ENCODE results near the gene TNP2.

The TNP2 gene

DNA sequence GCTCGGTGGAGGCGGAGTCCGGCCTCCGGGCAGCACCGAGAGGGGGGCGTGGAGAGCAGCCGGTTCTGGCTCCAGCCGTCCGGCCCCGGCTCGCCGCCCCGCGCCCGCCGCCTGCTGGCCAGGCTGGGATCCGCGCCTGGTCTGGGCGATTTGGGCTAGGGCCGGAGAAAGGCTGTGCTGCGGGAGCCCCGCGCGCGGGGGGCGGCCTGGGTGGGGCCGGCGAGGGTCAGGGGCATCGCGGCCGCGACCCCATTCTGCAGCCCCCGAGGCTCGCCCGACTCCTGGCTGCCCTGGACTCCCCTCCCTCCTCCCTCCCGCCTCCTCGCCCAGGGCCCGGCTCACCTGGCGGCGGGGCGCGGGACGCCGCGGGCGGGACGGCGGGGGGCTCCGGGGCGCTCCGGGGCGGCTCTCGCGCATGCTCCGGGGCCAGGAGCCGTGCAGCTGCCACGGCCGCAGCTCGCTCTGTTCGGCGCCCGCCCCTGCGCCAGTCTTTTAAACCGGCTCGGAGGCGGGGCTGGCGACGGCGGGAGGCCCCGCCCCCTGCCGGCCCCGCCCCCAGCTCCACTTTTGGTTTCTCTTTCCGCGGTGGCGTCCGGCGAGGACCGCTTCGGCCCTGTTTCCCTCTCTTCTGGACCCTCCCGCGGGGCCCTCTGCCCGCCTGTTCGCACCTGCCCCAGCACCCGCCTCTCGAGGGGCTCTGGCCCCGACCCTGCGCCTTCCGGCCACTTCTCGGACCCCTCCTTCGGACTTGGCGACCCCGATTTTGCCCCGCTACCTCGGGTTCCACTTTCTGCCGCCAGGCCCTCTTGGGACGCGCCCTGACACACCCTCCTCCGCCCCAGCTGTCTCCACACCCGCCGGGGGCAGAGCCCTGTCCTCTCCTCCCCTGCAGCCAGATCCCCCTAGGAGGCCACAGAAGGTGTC, 13.1 kb downstream of the TNP2 start, which contains the start of gene SOCS1:
Gene SOCS1 (minus strand): TSS at position 468 of the 924 bp plus-strand sequence. CDS start 726 bp downstream, outside the sequence.
- DNase-seq, result peak; percentile 70 to 90 (median 84)

DNA sequence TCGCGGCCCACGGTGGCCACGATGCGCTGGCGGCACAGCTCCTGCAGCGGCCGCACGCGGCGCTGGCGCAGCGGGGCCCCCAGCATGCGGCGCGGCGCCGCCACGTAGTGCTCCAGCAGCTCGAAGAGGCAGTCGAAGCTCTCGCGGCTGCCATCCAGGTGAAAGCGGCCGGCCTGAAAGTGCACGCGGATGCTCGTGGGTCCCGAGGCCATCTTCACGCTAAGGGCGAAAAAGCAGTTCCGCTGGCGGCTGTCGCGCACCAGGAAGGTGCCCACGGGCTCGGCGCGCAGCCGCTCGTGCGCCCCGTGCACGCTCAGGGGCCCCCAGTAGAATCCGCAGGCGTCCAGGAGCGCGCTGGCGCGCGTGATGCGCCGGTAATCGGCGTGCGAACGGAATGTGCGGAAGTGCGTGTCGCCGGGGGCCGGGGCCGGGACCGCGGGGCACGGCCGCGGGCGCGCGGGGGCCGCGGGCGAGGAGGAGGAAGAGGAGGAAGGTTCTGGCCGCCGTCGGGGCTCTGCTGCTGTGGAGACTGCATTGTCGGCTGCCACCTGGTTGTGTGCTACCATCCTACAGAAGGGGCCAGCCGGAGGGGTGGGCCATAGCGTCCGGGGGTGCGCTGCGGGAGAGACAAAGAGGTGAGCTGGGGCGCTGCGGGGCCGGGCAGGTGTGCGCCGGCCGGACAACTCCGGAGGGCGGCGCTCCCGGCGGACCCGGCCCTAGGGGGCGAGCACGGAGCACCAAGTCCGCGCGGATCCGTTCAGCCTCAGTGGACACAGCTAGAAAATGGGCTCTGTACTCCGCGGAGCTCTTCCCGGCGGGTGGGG, 14.0 kb downstream of the TNP2 start:
- DNase-seq, result peak; percentile 56 to 85 (median 74)

DNA sequence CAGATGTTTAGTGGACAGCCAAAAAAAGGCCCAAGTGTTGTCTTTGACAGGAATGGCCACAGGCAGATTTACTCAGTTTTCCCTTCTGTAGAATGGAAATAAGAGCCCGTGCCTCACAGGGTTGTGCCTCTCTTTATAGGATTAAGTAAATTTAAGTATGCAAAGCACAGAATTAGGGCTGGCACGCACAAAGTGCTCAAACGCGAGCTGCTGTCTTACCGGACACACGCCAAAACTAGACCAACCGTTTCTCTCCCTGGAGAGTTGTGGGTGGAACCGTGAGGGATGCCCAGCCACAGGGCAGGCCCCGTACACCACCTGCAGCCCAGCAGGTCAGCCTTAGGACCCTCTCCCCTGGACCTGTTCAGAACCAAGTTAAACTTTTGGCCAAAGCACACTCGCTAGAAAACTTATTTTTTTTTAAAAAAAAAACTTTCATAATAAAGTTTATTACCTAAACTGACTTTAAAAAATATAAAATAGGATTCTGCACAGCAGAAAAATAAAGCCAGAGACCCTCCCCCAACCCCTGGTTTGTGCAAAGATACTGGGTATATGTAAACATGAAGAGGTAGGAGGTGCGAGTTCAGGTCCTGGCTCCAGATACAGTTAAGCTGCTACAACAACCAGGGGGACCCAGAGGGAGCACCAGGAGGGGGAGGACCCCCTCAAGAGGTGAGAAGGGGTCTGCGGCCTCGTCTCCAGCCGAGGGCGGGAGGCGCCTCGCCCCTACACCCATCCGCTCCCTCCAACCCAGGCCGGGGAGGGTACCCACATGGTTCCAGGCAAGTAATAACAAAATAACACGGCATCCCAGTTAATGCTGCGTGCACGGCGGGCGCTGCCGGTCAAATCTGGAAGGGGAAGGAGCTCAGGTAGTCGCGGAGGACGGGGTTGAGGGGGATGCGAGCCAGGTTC, 14.9 kb downstream of the TNP2 start:
- peak in 2 of 6 experiments; percentile 39 to 48 for DNase-seq

DNA sequence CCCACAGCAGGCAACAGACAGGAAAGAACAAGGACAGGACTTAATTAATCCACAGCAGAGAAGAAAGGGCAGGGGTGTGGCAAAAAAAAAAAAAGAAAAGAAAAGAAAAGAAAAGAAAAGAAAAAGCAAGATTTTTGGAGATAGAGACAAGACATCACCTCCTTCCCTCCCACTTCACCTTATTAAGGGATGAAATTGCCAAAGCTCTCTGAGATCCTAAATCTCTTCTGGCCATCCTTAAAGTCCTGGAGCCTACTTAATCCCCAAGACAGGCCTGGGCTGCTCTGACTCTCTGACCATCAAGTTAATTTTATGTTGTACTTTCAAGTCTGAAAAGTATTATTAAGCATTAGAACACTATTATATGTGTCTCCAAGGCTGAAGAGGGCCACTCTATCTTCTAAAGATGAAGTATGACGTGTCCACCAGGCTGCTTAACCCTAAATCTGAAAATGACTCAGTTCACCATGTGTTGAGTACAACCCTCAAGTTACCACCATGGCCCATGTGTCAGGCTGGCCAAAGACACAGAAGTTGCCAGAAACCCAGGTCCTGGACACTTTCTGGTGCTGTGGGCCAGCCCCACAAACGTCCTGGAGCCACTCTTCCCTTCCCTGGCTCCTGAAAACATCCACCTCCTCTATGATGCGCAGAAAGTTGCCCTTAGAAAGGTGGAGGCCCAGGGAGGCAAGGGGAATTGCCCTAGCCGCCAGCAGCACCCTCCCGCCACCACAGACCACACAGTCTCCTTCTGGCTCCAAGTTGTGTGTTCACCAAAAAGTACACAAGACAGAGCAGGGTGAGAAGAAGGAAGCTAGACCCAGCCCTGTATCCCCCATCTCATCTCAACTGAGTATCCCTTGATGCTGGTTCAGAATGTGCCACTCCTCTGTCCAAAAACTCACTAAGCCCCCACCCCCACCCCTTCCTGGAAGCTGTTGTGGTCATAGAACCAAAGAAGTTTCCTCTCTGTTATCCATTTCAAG, 15.8 kb downstream of the TNP2 start:
- DNase-seq, result peak in 3 of 6 experiments; percentile 16 to 39 (median 18)

DNA sequence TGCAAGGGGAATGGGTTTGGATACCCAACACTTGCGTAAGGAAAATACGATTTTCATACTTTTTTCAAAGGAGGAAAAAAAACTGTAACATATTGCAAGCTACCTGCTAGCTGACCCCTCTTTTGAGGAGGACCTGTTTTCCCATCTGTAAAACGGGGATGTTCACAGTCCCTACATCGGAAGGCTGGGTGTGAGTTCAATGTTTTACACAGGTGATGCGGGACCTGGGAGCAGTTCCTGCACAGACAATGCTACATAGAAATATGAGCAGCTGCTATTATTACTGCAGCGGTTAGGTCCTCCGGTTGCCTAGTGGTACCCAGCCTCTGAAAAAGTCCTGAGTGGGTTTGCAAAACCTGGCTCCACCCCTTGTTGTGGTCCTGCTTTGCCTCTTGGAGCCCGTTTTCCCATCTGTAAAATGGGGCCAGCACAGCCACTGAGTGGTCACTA, 16.6 kb downstream of the TNP2 start:
- DNase-seq, result no peak

DNA sequence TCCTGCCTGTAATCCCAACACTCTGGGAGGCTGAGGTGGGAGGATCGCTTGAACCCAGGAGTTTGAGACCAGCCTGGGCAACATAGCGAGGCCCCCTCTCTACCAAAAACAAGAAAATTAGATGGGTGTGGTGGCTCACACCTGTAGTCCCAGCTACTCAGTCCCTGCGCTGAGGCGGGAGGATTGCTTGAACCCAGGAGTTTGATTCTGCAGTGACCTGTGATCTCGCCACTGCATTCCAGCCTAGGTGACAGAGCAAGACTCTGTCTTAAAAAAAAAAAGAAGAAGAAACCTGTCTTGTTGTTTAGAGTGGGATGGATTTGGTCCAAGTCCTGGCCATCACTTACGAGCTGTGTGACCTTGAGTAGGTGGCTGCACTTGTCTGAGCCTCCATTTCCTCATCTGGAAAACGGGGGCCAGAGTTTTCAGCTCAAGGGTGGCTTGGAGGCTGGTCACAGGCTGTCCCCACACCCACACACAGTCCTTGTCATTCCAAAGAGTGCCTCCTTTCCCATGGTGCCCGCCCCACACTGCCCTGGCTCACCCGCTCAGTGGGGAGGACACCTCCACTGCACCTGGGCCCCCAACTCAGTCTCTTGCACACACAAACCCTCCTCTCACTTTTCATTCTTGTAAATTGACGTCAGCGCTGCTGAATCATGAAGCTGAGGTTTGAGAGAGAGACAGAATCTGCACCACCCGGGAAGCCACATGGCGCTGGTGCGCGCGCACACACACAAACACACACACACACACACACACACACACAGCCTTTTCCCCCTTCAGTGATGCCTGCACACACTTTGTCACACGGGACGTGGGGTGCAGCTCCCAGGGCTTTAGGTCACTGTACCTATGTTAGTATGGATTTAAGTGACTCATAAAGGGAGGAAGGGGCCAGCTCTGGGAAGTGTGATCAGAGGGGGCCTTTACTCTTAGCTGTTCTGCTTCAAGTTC, 17.3 kb downstream of the TNP2 start:
- DNase-seq, result peak; percentile 49 to 75 (median 64)

DNA sequence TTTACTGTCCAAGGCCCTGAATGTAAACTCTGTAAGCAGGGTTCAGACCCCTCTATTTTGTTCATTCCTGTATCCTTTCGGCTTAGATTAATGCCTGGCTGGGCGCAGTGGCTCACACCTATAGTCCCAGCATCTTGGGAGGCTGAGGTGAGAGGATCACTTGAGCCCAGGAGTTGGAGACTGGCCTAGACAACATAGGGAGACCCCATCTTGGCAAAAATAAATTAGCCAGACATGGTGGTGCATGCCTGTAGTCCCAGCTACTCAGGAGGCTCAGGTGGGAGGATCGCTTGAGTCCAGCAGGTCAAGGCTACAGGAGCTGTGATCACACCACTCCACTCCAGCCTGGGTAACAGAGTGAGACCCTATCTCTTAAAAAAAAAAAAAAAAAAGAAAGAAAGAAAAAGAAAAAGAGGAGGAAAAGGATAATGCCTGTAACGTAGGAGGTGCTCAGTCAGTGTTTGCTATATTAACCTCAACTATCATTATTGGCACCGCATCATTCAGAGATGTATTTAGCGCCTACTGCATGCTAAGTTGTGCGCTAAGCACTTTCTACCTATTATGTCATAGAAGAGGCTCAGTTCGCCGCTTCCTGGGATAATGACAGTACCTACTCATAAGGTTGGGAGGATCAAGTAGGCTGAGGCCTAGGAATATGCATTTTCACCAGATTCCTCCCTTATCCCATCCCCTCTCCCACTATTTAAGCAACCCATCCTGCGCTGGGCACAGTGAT, 18.2 kb downstream of the TNP2 start:
- peak in 1 of 6 experiments; percentile 16 for DNase-seq

DNA sequence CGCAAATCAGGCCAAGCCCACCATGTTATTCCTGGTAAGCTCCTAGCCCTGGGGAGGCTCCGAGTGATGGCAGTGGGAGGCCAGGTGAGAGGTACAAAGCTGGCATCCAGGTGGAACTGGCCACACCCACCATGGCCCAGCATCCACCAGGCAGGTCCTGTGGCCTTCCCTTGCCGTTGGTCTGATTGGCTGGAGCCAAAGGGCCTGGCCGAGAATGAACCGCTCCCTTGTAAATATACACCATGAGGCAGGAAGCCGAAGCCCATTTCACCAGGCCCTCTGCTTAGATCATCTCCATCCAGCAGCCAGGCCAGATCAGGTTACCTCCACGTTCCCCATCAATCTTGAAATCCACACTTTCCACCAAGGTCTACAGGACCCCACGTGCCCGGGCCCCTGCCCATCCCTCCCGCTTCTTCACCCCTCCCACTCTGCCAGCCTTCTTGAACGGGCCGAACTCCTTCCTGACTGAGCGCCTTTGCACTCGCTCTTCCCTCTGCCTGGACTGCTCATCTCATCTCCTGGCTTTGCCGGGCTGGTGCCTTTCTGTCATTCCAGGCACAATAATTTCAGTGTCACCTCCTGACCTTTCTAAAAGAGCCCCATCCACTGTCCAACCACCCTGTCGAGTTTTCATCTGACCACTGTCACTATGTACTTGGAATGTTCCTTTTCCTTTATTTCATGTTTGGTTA, 18.9 kb downstream of the TNP2 start:
- DNase-seq, result no peak

DNA sequence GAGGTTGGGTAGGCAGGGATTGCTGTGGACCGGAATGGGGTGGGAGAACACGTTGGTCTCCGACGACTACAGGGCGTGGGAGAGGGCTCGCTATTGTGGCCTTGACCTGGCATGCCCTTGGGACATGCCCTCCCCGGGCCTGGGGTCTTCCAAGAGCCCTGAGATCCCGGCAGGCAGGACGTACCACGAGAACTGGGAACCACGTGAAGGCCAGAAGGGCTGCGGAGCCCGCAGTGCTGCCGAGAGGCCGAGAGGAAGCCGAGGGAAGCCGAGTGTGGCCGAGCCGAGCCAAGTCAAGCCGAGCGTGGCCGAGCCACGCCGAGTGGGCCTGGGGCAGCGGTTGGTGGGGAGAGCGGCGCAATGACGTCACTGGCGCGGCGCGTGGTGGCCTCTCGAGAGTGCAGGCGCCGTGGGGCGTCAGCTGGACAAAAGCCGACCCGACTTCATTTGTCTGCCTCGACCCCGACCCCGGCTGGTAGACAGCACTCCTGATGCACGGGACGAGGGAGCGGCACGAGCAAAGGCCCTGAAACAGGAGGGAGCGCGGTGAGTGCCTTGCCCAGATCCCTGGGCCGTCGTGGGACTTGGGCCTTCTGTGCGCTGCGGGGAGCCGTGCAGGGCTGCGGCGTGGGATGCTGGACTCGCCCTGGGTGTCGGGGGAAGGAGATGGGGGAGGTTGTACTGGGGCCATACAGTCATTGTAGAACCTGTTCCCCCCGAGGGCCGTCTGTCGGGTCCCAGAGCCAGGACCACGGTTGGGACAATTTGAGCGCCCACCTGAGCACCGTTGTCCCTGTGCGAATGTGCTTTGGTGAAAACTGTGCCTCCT, 19.7 kb downstream of the TNP2 start:
- no peak for DNase-seq

DNA sequence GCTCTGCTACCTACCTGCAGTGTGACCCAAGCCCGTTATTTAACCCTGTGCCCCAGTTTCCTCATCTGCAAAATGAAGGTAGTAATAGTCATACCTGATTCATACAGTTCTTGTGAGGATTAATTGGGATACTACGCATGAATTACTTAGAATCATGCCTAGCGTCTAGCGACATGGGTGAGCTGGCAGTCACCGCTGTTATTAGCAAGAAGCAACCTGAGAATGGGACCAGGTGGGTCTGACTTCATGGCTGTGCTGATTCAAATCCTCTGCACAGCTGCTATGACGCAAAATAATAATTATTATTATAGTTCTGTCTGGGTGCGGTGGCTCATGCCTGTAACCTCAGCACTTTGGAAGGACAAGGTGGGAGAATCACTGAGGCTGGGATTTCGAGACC, 21.0 kb downstream of the TNP2 start:
- no peak for DNase-seq

DNA sequence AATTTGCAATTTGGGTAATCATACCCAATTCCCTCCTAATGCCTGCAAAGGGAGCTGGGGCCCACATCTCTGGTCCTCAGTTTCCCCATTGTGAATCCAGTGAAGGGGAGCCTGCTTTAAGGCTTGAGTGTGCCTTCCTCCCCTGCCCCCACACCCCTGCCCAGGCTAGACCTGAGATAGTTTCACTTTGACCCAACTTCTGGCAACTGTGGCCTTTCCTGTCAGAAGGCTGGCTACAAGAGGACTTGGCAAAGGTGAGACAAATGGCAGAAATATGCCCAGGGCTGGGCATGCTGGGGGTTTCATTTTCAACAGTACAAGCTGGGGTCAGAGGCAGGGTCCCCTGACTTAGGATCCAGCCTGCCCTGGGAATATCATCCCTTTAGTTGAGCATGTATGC, 23.1 kb downstream of the TNP2 start:
- no peak for DNase-seq

DNA sequence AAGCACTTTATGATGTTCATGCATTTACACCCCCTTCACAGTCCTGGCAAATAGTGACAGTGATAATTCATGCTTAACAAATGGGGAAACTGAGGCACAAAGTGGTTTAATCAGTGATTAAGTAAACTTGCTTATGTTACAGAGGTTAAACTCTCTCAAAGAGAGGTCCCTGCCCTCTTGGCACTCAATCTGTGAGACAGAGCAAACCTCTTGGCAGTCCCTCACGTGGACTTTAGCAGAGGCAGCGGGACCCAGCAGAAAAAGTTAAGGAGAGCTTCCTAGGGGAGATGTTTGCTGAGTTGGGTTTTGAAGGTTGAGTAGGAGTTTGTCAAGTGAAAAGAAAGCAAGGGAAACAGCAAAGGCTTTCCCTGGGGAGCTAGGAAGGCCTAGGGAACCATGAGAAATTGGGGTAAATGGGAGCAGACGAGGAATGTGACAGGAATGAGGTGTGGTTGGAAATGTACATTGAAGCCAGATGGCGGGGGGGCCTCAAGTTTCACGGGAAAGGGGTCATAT, 23.8 kb downstream of the TNP2 start:
- no peak for DNase-seq

DNA sequence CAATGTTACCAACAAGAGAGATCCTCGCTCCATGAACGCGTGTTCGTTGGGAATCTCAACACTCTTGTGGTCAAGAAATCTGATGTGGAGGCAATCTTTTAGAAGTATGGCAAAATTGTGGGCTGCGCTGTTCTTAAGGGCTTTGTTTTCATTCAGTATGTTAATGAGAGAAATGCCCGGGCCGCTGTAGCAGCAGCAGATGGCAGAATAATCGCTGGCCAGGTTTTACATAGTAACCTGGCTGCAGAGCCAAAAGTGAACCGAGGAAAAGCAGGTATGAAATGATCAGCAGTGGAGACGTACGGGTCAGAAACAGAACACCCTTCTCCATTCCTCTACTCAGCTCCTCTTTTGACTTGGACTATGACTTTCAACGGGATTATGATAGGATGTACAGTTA, 26.5 kb downstream of the TNP2 start:
- DNase-seq, result no peak

DNA sequence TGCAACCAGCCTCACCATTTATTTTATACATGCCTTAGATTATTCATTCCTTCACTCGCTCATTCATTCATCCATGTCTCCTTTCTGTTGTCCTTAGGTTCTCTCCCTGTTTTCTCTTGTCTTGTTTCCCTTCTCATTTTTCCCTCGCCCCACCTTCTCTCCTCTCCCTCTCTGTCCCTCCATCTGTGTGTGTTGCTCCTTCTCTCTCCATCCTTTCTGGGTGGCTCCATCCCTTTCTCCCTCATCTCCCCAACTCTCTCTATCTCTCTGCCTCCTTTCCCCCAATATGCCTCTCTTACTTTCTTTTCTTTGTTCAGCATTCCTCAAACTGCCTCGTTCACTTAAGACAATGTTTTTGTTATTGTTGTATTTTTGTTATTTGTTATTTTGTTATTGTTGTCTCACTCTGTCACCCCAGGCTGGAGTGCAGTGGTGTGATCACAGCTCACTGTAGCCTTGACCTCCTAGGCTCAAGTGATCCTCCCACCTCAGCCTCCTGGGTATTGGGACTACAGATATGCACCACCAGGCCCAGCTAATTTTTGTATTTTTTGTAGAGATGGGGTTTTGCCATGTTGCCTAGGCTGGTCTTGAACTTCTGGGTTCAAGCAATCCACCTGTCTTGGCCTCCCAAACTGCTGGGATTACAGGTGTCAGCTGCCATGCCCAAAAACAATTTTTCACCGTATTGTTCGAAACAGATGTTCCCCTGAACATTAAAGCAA, 27.5 kb downstream of the TNP2 start:
- DNase-seq, result no peak

DNA sequence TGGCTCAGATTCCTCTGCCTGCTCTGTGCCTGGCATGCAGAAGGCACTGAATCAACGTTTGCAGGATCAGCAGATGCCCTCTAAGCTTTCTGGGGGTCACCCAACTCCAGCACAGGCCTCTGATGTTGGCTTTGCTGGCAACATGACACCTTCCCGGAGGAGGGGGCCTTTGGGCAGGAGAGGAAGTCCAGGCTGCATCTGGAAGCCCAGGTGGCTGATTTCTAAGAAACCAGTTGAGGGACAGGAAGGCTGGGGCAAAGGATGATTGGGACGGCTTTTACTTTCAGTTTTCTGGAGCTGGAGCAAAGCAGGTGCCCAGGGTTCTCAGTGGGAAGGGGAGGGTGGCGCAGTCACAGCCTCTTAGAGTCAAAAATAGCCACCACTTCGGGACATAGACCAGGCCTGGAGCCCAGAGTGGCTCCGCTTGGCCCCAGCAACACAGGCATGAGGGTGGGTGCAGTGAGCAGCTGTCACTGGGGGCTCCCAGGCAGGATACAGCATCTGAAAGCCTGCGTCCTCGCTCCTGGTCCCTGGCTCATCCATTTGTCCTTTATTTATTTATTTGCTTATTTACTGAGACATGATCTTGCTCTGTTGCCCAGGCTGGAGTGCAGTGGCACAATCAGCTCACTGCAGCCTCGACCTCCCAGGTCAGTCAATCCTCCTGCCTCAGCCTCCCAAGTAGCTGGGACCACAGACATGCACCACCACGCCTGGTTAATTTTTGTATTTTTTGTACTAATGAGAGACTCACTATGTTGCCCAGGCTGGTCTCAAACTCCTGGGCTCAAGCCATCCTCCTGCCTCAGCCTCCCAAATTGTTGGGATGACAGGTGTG, 28.3 kb downstream of the TNP2 start:
- DNase-seq, result peak in 1 of 6 experiments; percentile 24
